ENCODE measurements around the gene SLC12A2. TPM values are rescaled to one million over a fixed set of nuclear protein-coding genes. Genes with fewer than 3 reads are reported as not detected.

The SLC12A2 gene
- polyA plus RNA-seq, 1 donor (not counting 4 experiments of a cell fraction or from before 2014, with no cell fraction given): 15.5 TPM

- H3K4me1 ChIP-seq (ENCODE audit: control insufficient read depth, extremely low read depth, insufficient read depth, low read length): peaks cover 24% of the 10 kb centered on the region
- no peak overlapping the region for H3K9ac ChIP-seq (ENCODE audit: control insufficient read depth, extremely low read depth, insufficient read depth, low read length)
- no peaks in the 10 kb centered on the region for H3K27me3 ChIP-seq (ENCODE audit: control insufficient read depth, extremely low read depth, insufficient read depth, low read length)
- dilution Hi-C loops (cut with MboI; ENCODE audit: extremely low pct_ligation_motif_present, low sequenced_read_pairs): no loop called here
- no peak overlapping the region for H2AFZ ChIP-seq (ENCODE audit: control insufficient read depth, low read length)
- H3K9me1 ChIP-seq (ENCODE audit: control insufficient read depth, extremely low read depth, insufficient read depth, low read length): no peaks in the 10 kb centered on the region
- H3K79me2 ChIP-seq (ENCODE audit: control insufficient read depth, insufficient read depth, low read length): no peaks in the 10 kb centered on the region
- no peaks in the 10 kb centered on the region for H3K9me3 ChIP-seq (ENCODE audit: control insufficient read depth, low read depth, low read length)
- H3K36me3 ChIP-seq (ENCODE audit: control insufficient read depth in 2 of 2, extremely low read depth in 1 of 2, insufficient read depth in 2 of 2, low read length in 2 of 2): peaks cover 0 to 2% of the 10 kb centered on the region in 2 experiments
- no peaks in the 10 kb centered on the region for H4K20me1 ChIP-seq (ENCODE audit: control insufficient read depth, extremely low read depth, insufficient read depth, low read length)
- H3K4me2 ChIP-seq (ENCODE audit: control insufficient read depth, extremely low read depth, insufficient read depth, low read depth, low read length): no peak overlapping the region
- H3K27ac ChIP-seq (ENCODE audit: control insufficient read depth, insufficient read depth, low read length): no peak overlapping the region
- FAIRE-seq: no peak
- no peak for TF ChIP-seq EZH2 (IDR thresholded peaks at IDR 0.05; ENCODE audit: low read length)
- no peak for TF ChIP-seq CTCF (optimal IDR thresholded peaks at IDR 0.05 in 1 of 3, IDR thresholded peaks at IDR 0.05 in 1 of 3, conservative IDR thresholded peaks at IDR 0.05 in 1 of 3; ENCODE audit: extremely low read depth in 1 of 3, insufficient read depth in 2 of 3, low read length in 3 of 3)
- no peak overlapping the region for H3K4me3 ChIP-seq (ENCODE audit: control insufficient read depth in 2 of 3, extremely low read depth in 1 of 3, insufficient read depth in 2 of 3, low read depth in 1 of 3, low read length in 3 of 3)
- no peak for DNase-seq (ENCODE audit: low read depth, low spot score)
Observed at GRCh38 chr5:128040927-128041326, 42.6 kb upstream of the SLC12A2 start.

- TF ChIP-seq CTCF (optimal IDR thresholded peaks at IDR 0.05 in 1 of 3, IDR thresholded peaks at IDR 0.05 in 1 of 3, conservative IDR thresholded peaks at IDR 0.05 in 1 of 3; ENCODE audit: extremely low read depth in 1 of 3, insufficient read depth in 2 of 3, low read length in 3 of 3): no peak
- Histone ChIP-seq H3K27me3 (ENCODE audit: control insufficient read depth, extremely low read depth, insufficient read depth, low read length) (no peaks in the 10 kb centered on the region), H3K4me3 (ENCODE audit: control insufficient read depth in 2 of 3, extremely low read depth in 1 of 3, insufficient read depth in 2 of 3, low read depth in 1 of 3, low read length in 3 of 3) (no peak overlapping the region), H3K79me2 (ENCODE audit: control insufficient read depth, insufficient read depth, low read length) (no peaks in the 10 kb centered on the region), H3K4me2 (ENCODE audit: control insufficient read depth, extremely low read depth, insufficient read depth, low read depth, low read length) (no peak overlapping the region), H3K27ac (ENCODE audit: control insufficient read depth, insufficient read depth, low read length) (no peak overlapping the region), H3K9me1 (ENCODE audit: control insufficient read depth, extremely low read depth, insufficient read depth, low read length) (no peaks in the 10 kb centered on the region), H2AFZ (ENCODE audit: control insufficient read depth, low read length) (no peak overlapping the region), H3K9me3 (ENCODE audit: control insufficient read depth, low read depth, low read length) (no peaks in the 10 kb centered on the region), H4K20me1 (ENCODE audit: control insufficient read depth, extremely low read depth, insufficient read depth, low read length) (no peaks in the 10 kb centered on the region), H3K4me1 (ENCODE audit: control insufficient read depth, extremely low read depth, insufficient read depth, low read length) (no peaks in the 10 kb centered on the region), H3K9ac (ENCODE audit: control insufficient read depth, extremely low read depth, insufficient read depth, low read length) (no peak overlapping the region), H3K36me3 (ENCODE audit: control insufficient read depth in 2 of 2, extremely low read depth in 1 of 2, insufficient read depth in 2 of 2, low read length in 2 of 2) (peaks cover 0 to 3% of the 10 kb centered on the region in 2 experiments)
- no peak for DNase-seq (ENCODE audit: low read depth, low spot score)
- FAIRE-seq: no peak
- dilution Hi-C loops (cut with MboI; ENCODE audit: extremely low pct_ligation_motif_present, low sequenced_read_pairs): no loop called here
Observed at GRCh38 chr5:128052780-128053179, 30.8 kb upstream of the SLC12A2 start.

Data from keratinocyte (primary cell).